Measurements from ENCODE around the gene CCDC102A. TPM values are rescaled to one million over a fixed set of nuclear protein-coding genes. Genes with fewer than 3 reads are reported as not detected.

CCDC102A gene
- total RNA-seq: 7.8 TPM

DNA sequence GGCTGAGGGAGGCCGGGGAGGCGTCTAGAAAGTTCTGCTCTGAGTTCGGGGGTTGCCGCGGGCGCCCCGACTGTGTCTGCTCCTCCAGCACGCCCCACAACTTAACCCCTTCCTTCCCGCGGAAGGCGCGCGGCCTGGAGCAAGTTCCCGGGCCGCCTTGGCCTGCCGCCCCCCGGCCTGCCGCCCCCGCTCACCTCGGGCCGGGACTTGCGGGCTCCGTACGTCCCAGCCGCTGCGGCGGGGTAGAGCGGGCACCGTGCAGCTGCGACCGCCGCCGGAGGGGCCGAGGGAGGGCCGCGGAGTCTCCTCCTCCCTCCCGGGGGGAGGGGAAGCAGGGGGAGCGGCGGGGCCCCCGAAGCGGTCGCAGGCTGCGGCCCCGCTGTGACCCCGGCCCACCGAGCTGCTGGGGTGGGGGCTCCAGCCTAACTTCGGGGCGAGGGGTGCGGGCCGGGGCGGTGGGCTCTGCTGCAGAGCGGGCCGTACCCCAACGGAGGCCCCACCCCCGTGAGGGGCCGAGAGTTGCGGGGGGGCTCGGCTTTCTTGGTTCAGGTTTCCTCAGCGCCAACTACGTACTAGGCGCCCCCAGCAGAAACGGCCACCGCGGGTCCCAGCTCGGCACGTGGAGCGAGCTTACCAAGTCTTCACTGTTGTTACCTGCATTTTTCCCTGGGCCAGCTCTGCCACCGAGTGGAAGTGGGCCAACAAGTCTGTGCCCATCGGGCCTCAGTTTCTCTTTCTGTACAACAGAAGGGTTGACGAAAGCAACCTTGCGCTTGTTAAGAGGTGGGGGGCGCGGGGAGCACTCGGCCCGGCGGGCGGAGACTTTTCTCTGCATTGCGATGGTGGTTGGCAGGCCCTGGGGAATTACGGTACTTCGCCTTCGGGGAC is at the start of gene CCDC102A:
Gene CCDC102A, minus strand, starts transcription at position 266 of the 888 bp plus-strand sequence. CDS start 7,394 bp downstream, outside the sequence.
- peaks cover 26 to 31% (median 29%) of the 10 kb centered on the region in 3 donors for H3K4me1 ChIP-seq (ENCODE audit: control insufficient read depth in 3 of 3, insufficient read depth in 3 of 3, low read length in 3 of 3)
- H3K9ac ChIP-seq (ENCODE audit: low read depth in 1 of 3, low read length in 3 of 3): peak within 1 kb of the TSS; percentile 67 to 86 (median 77)
- peaks cover 0 to 6% (median 0%) of the 10 kb centered on the region in 3 donors for H3K27me3 ChIP-seq (ENCODE audit: control insufficient read depth in 3 of 3, insufficient read depth in 3 of 3, low read length in 3 of 3)
- H3K4me3 ChIP-seq (ENCODE audit: low read length in 3 of 3): peak within 1 kb of the TSS; percentile 83 to 88 (median 85)
- H3K27ac ChIP-seq (ENCODE audit: low read depth, low read length): peak within 1 kb of the TSS; percentile 56
- no peaks in the 10 kb centered on the region for H3K9me3 ChIP-seq (ENCODE audit: control insufficient read depth in 3 of 3, low read length in 3 of 3)
- no peaks in the 10 kb centered on the region for H3K36me3 ChIP-seq (ENCODE audit: control insufficient read depth in 3 of 3, insufficient read depth in 3 of 3, low read length in 3 of 3)

DNA sequence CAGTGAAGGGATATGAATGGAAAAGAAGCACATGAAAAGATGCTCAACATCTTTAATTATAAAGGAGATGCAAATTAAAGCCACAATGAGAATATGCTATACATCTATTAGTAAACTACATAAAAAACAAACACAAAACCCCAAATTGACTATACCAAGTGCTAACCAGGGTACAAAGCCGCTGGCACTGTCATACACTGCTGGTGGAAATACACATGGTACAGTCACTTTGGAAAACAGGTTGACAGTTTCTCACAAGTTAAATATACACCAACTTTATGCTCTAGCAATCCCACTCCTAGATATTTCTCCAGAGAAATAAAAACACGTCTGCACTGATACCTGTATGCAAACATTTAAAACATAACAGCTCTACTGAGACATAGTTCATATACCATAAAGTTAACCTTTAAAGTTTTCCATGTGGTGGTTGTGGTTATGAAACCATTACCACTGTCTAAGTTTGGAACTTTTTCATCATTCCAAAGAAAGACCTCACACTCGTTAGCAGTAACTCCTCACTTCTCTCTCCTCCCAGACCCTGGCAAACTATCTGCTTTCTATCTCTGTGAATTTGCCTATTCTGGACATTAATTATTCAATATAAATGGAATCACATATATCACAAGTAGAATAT is 48.8 kb upstream of the CCDC102A start:
- Histone ChIP-seq H3K4me3 (ENCODE audit: low read length in 3 of 3) (no peak overlapping the region), H3K27ac (ENCODE audit: low read depth, low read length) (no peak overlapping the region), H3K36me3 (ENCODE audit: control insufficient read depth in 3 of 3, insufficient read depth in 3 of 3, low read length in 3 of 3) (no peaks in the 10 kb centered on the region)

DNA sequence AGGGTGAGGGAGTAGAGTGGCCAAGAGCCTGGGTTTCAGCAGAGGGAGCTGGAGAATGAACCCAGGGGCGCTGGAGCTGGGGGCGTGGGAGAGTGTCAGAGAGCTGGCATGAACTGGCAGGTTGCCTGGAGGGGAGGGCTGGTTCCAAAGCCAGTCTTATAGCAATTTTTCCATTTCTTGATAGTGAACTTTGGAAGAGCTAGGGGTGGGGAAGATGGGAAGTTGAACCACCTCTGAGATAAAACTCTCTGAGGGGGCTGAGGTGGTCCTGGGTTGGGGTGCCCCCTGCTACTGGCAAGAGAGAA is 42.9 kb upstream of the CCDC102A start:
- H3K4me3 ChIP-seq (ENCODE audit: low read length in 3 of 3): no peak overlapping the region
- H3K27ac ChIP-seq (ENCODE audit: low read depth, low read length): no peak overlapping the region
- no peak overlapping the region for H3K9ac ChIP-seq (ENCODE audit: low read depth in 1 of 3, low read length in 3 of 3)
- H3K4me1 ChIP-seq (ENCODE audit: control insufficient read depth in 3 of 3, insufficient read depth in 3 of 3, low read length in 3 of 3): peaks cover 0 to 2% (median 2%) of the 10 kb centered on the region in 3 donors
- no peaks in the 10 kb centered on the region for H3K9me3 ChIP-seq (ENCODE audit: control insufficient read depth in 3 of 3, low read length in 3 of 3)
- H3K27me3 ChIP-seq (ENCODE audit: control insufficient read depth in 3 of 3, insufficient read depth in 3 of 3, low read length in 3 of 3): peaks cover 4 to 31% (median 19%) of the 10 kb centered on the region in 3 donors
- no peaks in the 10 kb centered on the region for H3K36me3 ChIP-seq (ENCODE audit: control insufficient read depth in 3 of 3, insufficient read depth in 3 of 3, low read length in 3 of 3)

More for the DNA sequence above, 48.8 kb upstream of the CCDC102A start:
- Histone ChIP-seq H3K27me3 (ENCODE audit: control insufficient read depth in 3 of 3, insufficient read depth in 3 of 3, low read length in 3 of 3) (peaks cover 0 to 10% (median 7%) of the 10 kb centered on the region in 3 donors), H3K9me3 (ENCODE audit: control insufficient read depth in 3 of 3, low read length in 3 of 3) (peaks cover 0 to 2% (median 0%) of the 10 kb centered on the region in 3 donors), H3K4me1 (ENCODE audit: control insufficient read depth in 3 of 3, insufficient read depth in 3 of 3, low read length in 3 of 3) (no peaks in the 10 kb centered on the region), H3K9ac (ENCODE audit: low read depth in 1 of 3, low read length in 3 of 3) (no peak overlapping the region)

DNA sequence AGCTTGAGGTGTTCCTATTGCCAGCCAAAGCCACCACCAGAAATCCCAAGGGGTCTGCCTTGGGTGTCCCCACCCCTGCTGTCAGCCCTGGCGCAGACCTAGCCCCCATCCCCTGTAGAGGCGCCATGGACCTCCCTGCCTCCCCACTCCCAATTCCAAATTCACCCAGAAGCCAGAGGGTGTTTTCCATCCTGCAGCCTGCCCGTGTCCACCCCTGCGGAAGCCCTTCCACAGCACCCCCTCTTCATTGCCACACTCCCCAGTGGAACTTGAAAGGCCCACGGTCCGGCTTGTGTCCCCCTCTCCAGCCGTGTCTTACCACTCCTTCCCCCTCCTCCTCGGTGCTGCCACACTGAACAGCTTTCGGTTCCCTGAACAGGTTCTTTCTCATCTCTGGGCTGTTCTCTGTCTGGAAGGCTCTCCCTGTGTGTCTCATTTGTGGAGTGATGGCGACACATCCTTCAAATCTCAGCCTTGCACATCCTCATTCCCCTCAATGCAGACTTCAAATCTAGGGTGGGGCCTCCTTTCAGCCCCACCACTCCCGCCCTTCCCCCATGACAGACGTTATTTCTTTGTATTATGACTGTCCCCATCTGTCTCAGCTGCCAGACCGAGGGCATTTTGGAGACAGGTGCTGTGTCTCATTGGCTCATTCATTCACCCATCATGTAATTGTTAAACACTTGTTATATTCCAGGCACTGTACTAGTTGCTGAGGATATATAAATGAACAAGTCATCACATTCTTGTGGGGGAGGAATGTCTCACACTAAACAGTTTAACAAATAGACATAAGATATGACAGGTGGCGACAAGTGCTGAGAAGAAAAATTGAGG is 42.4 kb upstream of the CCDC102A start:
- no peak overlapping the region for H3K9ac ChIP-seq (ENCODE audit: low read depth in 1 of 3, low read length in 3 of 3)
- peaks cover 0 to 2% (median 2%) of the 10 kb centered on the region in 3 donors for H3K4me1 ChIP-seq (ENCODE audit: control insufficient read depth in 3 of 3, insufficient read depth in 3 of 3, low read length in 3 of 3)
- no peaks in the 10 kb centered on the region for H3K9me3 ChIP-seq (ENCODE audit: control insufficient read depth in 3 of 3, low read length in 3 of 3)
- H3K27me3 ChIP-seq (ENCODE audit: control insufficient read depth in 3 of 3, insufficient read depth in 3 of 3, low read length in 3 of 3): peaks cover 4 to 31% (median 19%) of the 10 kb centered on the region in 3 donors
- H3K4me3 ChIP-seq (ENCODE audit: low read length in 3 of 3): no peak overlapping the region
- H3K27ac ChIP-seq (ENCODE audit: low read depth, low read length): no peak overlapping the region
- H3K36me3 ChIP-seq (ENCODE audit: control insufficient read depth in 3 of 3, insufficient read depth in 3 of 3, low read length in 3 of 3): no peaks in the 10 kb centered on the region

DNA sequence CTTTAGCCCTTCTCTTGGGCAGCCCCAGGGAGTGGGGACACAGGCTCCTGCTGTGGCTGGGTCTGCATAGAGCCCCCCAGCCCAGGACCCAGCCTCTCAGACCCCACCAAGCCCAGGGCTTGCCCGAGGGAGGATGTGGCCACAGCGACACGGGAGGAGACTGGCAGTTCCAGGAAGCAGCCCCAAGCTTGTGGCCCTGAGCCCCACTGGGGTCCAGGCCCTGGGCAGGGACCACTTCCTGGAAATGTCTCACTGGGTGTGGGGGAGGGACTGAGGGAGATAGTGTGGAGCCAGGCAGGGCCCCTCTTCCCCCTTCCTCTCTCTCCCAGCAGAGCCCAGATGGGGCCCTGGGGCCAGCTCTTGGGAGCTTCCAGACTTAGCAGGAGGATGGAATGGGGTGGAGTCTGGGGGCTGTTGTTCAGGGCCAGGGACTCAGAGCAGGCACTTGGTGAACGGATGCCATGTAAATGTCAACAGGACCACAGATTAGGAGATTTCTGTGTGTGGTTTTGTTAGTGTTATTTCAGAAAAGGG is 41.4 kb upstream of the CCDC102A start:
- peaks cover 0 to 2% (median 2%) of the 10 kb centered on the region in 3 donors for H3K4me1 ChIP-seq (ENCODE audit: control insufficient read depth in 3 of 3, insufficient read depth in 3 of 3, low read length in 3 of 3)
- H3K27ac ChIP-seq (ENCODE audit: low read depth, low read length): no peak overlapping the region
- H3K27me3 ChIP-seq (ENCODE audit: control insufficient read depth in 3 of 3, insufficient read depth in 3 of 3, low read length in 3 of 3): peaks cover 4 to 31% (median 22%) of the 10 kb centered on the region in 3 donors
- no peak overlapping the region for H3K4me3 ChIP-seq (ENCODE audit: low read length in 3 of 3)
- no peaks in the 10 kb centered on the region for H3K36me3 ChIP-seq (ENCODE audit: control insufficient read depth in 3 of 3, insufficient read depth in 3 of 3, low read length in 3 of 3)
- H3K9me3 ChIP-seq (ENCODE audit: control insufficient read depth in 3 of 3, low read length in 3 of 3): no peaks in the 10 kb centered on the region
- no peak overlapping the region for H3K9ac ChIP-seq (ENCODE audit: low read depth in 1 of 3, low read length in 3 of 3)

DNA sequence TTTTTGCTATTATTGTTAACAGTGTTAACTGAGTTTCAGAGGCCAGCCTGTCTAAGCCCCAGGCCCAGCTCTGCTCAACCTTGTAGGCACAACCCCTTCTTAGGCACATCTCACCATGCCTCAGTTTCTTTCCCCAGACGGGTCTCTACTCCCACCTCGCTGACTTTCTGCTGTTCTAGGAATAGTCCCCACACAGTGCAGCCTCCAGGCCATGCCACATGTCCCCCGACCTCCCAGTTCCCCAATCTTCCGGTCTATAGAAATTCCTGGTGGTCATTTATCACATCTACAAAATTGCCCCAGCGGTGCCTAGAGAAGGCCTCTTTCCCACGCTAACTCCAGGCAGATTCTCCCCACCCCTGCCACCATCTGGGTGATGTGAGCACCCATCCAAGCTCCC is 40.8 kb upstream of the CCDC102A start:
- H3K9ac ChIP-seq (ENCODE audit: low read depth in 1 of 3, low read length in 3 of 3): no peak overlapping the region
- no peaks in the 10 kb centered on the region for H3K9me3 ChIP-seq (ENCODE audit: control insufficient read depth in 3 of 3, low read length in 3 of 3)
- peaks cover 0 to 2% (median 2%) of the 10 kb centered on the region in 3 donors for H3K4me1 ChIP-seq (ENCODE audit: control insufficient read depth in 3 of 3, insufficient read depth in 3 of 3, low read length in 3 of 3)
- H3K27me3 ChIP-seq (ENCODE audit: control insufficient read depth in 3 of 3, insufficient read depth in 3 of 3, low read length in 3 of 3): peaks cover 4 to 31% (median 23%) of the 10 kb centered on the region in 3 donors
- H3K4me3 ChIP-seq (ENCODE audit: low read length in 3 of 3): no peak overlapping the region
- H3K27ac ChIP-seq (ENCODE audit: low read depth, low read length): no peak overlapping the region
- H3K36me3 ChIP-seq (ENCODE audit: control insufficient read depth in 3 of 3, insufficient read depth in 3 of 3, low read length in 3 of 3): no peaks in the 10 kb centered on the region

DNA sequence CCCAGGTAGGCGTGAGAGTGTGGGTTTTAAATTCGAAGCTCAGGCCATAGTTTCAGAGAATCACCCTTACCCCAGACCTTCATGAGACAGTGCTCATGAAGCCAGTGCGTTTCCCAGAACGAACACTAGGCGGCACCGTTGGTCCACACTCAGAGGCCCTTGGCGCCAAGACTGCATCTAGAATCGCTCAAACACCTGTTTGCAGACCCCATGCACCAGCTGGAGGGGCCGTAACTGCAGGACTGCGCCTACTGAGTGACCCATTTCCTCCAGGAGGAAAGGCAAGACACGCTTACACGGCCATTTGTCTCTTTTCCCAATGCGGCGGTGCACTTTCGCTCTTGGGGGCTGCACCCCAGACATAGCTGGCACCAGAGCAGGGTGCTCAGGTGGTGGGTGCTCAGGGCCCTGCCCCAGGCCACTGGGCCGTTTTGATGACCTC is 40.1 kb upstream of the CCDC102A start:
- Histone ChIP-seq H3K27me3 (ENCODE audit: control insufficient read depth in 3 of 3, insufficient read depth in 3 of 3, low read length in 3 of 3) (peaks cover 4 to 31% (median 23%) of the 10 kb centered on the region in 3 donors), H3K9me3 (ENCODE audit: control insufficient read depth in 3 of 3, low read length in 3 of 3) (no peaks in the 10 kb centered on the region), H3K36me3 (ENCODE audit: control insufficient read depth in 3 of 3, insufficient read depth in 3 of 3, low read length in 3 of 3) (no peaks in the 10 kb centered on the region), H3K9ac (ENCODE audit: low read depth in 1 of 3, low read length in 3 of 3) (no peak overlapping the region), H3K27ac (ENCODE audit: low read depth, low read length) (no peak overlapping the region), H3K4me1 (ENCODE audit: control insufficient read depth in 3 of 3, insufficient read depth in 3 of 3, low read length in 3 of 3) (peaks cover 0 to 2% (median 2%) of the 10 kb centered on the region in 3 donors), H3K4me3 (ENCODE audit: low read length in 3 of 3) (no peak overlapping the region)

DNA sequence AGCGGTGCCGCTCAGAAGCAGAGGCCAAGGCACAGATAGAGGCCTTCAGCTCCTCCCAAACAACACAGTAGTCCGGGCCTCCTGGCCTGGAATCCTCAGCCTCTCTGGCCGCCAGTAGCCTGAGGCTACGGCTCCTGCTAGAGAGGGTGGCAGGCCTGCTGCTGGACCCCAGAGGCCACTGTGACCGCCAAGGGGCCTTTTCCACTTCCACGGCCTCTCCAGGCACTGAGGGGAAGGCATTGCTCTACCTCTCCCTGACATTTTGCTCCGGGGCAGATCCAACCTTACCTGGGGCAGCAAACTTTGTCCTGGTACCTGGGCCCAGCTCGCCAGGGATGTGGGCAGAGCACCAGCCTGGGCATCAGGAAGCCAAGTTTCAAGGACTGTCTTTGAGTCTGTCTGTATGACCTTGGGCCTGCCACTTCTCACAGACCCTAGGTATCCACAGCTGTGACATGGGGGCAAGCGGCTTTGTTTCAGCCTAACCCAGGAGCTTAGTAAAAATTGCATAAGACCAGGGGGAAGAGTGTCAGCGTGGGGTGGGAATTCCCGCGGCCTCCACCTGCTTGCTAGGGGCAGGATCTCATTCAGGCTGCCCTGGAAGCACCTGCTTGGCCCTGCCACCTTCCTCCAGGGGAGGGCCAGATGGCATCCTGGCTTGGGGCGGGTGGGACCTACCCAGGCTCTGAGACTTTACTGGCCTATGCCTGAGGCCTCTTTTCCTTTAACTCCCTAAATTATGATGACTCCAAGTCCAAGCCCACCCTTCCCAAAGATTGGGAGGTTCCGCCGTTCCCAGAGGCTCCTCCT is 39.3 kb upstream of the CCDC102A start:
- Histone ChIP-seq H3K4me1 (ENCODE audit: control insufficient read depth in 3 of 3, insufficient read depth in 3 of 3, low read length in 3 of 3) (peaks cover 0 to 2% (median 2%) of the 10 kb centered on the region in 3 donors), H3K4me3 (ENCODE audit: low read length in 3 of 3) (no peak overlapping the region), H3K27ac (ENCODE audit: low read depth, low read length) (no peak overlapping the region), H3K9ac (ENCODE audit: low read depth in 1 of 3, low read length in 3 of 3) (no peak overlapping the region), H3K9me3 (ENCODE audit: control insufficient read depth in 3 of 3, low read length in 3 of 3) (no peaks in the 10 kb centered on the region), H3K36me3 (ENCODE audit: control insufficient read depth in 3 of 3, insufficient read depth in 3 of 3, low read length in 3 of 3) (no peaks in the 10 kb centered on the region), H3K27me3 (ENCODE audit: control insufficient read depth in 3 of 3, insufficient read depth in 3 of 3, low read length in 3 of 3) (peaks cover 4 to 36% (median 28%) of the 10 kb centered on the region in 3 donors)

Data from skeletal muscle tissue (tissue), 4 donors.